ENCODE measurements around the gene KCNN3.

DNA sequence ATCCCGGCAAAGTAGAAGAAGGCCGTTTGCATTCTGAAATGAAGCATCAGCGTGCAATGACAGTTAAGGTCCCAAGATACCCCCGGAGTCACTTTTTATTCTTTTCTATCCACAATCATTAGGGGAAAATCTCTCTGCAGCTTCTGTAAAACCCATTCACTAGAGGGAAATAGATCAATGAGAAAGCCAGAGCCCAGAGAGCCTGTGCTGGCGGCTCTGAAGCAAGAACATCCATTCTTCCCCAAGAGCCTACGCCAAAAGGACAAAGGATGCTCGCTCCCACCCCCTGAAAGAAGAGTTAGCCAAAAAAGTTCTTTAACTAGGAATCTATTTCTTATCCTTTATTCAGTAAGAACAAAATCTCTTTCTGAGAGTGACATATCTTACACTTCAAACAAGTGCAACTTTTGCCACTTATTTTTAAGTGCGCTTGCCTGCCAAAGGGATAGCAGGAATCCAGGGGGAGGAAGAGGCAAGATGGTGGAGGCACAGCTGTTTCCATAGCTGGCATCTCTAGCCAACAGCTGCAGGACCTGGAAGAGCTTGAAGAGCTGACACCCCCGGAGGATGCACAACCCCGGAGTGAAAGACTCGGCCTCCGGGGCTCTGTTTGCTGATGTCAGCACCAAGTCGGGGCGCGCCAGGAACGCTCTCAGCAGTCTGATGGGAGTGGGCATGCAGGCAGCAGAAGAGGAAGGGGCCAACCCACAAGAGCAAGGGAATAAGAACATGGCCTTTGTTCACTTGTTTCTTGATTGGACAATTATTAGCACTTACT is 68.7 kb downstream of the KCNN3 start:
- TF ChIP-seq, protein P1, sequence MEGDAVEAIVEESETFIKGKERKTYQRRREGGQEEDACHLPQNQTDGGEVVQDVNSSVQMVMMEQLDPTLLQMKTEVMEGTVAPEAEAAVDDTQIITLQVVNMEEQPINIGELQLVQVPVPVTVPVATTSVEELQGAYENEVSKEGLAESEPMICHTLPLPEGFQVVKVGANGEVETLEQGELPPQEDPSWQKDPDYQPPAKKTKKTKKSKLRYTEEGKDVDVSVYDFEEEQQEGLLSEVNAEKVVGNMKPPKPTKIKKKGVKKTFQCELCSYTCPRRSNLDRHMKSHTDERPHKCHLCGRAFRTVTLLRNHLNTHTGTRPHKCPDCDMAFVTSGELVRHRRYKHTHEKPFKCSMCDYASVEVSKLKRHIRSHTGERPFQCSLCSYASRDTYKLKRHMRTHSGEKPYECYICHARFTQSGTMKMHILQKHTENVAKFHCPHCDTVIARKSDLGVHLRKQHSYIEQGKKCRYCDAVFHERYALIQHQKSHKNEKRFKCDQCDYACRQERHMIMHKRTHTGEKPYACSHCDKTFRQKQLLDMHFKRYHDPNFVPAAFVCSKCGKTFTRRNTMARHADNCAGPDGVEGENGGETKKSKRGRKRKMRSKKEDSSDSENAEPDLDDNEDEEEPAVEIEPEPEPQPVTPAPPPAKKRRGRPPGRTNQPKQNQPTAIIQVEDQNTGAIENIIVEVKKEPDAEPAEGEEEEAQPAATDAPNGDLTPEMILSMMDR (IDR thresholded peaks at IDR 0.05) = no peak
- TF ChIP-seq ZFX (IDR thresholded peaks at IDR 0.05; ENCODE audit: borderline replicate concordance) = no peak
